Keratinocyte (primary cell): Measurements from ENCODE around the gene IL31.

Source experiments
- EZH2 ChIP-seq: IDR thresholded peaks from one replicate; pipeline ENCODE4 v1.6.1; 2012; ENCODE audit warnings: inconsistent platforms, mild to moderate bottlenecking, low read length, moderate library complexity
- TF ChIP-seq, protein P1 (sequence below), 3 experiments: IDR thresholded peaks in 1 of 3; conservative IDR thresholded peaks in 1 of 3; optimal IDR thresholded peaks in 1 of 3; 2 replicates in 2 of 3; 3 replicates in 1 of 3; pipeline versions ENCODE3 to v1.5.1; 2011; ENCODE audit warnings: low read length in 3 of 3, mild to moderate bottlenecking in 3 of 3, moderate library complexity in 2 of 3, control low read depth in 1 of 3, inconsistent platforms in 1 of 3; ENCODE audit not compliant: insufficient read depth in 2 of 3; ENCODE audit errors: extremely low read depth in 1 of 3

DNA sequence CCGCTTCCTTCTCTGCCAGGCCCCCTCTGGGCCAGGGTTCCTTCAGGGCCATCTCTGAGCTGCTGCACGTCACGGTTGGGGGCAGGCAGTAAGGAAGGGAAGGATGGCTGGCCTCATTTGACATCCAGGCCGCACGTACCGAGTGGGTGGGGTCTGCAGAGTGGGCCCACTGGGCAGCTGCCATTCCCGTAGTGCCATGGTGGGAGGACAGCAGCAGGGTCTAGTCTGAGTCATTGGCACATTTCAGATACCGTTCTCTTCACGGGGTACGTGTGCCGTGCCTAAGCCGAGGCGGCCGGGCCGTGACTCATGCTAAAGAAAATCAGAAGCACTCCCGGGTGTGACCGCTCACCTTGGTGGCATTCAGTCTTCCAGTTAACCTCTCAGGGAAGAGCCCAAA is 43.9 kb downstream of the IL31 start:
- TF ChIP-seq, protein P1, sequence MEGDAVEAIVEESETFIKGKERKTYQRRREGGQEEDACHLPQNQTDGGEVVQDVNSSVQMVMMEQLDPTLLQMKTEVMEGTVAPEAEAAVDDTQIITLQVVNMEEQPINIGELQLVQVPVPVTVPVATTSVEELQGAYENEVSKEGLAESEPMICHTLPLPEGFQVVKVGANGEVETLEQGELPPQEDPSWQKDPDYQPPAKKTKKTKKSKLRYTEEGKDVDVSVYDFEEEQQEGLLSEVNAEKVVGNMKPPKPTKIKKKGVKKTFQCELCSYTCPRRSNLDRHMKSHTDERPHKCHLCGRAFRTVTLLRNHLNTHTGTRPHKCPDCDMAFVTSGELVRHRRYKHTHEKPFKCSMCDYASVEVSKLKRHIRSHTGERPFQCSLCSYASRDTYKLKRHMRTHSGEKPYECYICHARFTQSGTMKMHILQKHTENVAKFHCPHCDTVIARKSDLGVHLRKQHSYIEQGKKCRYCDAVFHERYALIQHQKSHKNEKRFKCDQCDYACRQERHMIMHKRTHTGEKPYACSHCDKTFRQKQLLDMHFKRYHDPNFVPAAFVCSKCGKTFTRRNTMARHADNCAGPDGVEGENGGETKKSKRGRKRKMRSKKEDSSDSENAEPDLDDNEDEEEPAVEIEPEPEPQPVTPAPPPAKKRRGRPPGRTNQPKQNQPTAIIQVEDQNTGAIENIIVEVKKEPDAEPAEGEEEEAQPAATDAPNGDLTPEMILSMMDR (optimal IDR thresholded peaks at IDR 0.05 in 1 of 3, IDR thresholded peaks at IDR 0.05 in 1 of 3, conservative IDR thresholded peaks at IDR 0.05 in 1 of 3; ENCODE audit: extremely low read depth in 1 of 3, insufficient read depth in 2 of 3, low read length in 3 of 3): no peak
- TF ChIP-seq EZH2: no peak
